IMR-90 (cell line): ENCODE results near the gene CNOT6.

Experiments
- CEBPB ChIP-seq: IDR thresholded peaks from 2 replicates; pipeline ENCODE4 v1.6.1; 2012; ENCODE audit warnings: low read depth, low read length, improper control_type of control experiment
- CTCF ChIP-seq: conservative IDR thresholded peaks from 2 replicates; pipeline ENCODE4 v1.5.1; 2012; ENCODE audit warnings: mild to moderate bottlenecking, low read depth, low read length, improper control_type of control experiment
- MAFK ChIP-seq: IDR thresholded peaks from 2 replicates; pipeline ENCODE4 v1.6.1; 2012; ENCODE audit warnings: low read depth, low read length, improper control_type of control experiment
- MXI1 ChIP-seq: IDR thresholded peaks from 2 replicates; pipeline ENCODE4 v1.6.1; 2012; ENCODE audit warnings: low read depth, mild to moderate bottlenecking, low read length, moderate library complexity, borderline replicate concordance
- POLR2A ChIP-seq: IDR thresholded peaks from 2 replicates; pipeline ENCODE4 v1.6.1; 2012; ENCODE audit warnings: mild to moderate bottlenecking, low read depth, low read length
- USF2 ChIP-seq: fragments of 150-350 bp; IDR thresholded peaks from 2 replicates; pipeline ENCODE4 v1.6.1; 2017; ENCODE audit warnings: mild to moderate bottlenecking, antibody characterized with exemption, low read length, low read depth
- TF ChIP-seq, protein P1 (sequence below): fragments of 150-350 bp; IDR thresholded peaks from 2 replicates; pipeline ENCODE4 v1.6.1; 2016; ENCODE audit warnings: low read depth, mild to moderate bottlenecking, low read length, moderate library complexity, borderline replicate concordance

DNA sequence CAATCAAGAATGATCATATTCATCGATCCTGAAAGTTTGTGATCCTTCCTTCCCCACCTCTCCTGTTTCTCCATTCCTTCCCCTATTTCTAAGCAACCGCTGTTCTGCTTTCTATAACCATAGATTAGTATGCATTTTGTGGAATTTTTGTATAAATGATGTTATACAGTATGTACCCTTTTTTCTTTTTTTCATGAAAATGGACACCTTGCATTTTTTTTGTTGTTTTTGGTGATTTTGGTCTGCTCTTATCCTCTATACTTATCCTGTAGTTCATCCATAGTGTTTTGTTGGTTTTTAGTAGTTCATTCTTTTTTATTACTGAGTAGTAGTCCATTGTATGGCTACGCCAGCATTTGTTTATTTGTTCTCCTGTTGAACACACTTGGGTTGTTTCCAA lies 51.1 kb downstream of the CNOT6 start:
- TF ChIP-seq CTCF (no peak), MAFK (no peak), USF2 (no peak), MXI1 (no peak), POLR2A (no peak), CEBPB (no peak)
- TF ChIP-seq, protein P1, sequence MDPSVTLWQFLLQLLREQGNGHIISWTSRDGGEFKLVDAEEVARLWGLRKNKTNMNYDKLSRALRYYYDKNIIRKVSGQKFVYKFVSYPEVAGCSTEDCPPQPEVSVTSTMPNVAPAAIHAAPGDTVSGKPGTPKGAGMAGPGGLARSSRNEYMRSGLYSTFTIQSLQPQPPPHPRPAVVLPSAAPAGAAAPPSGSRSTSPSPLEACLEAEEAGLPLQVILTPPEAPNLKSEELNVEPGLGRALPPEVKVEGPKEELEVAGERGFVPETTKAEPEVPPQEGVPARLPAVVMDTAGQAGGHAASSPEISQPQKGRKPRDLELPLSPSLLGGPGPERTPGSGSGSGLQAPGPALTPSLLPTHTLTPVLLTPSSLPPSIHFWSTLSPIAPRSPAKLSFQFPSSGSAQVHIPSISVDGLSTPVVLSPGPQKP, result no peak
